Suprapubic skin (tissue), 4 donors: ENCODE measurements around the gene MTR.

Experiments used
- POLR2A ChIP-seq, 2 donors: fragments of 450-650 bp; IDR thresholded peaks; one replicate each; pipeline ENCODE4 v1.6.1; 2017; ENCODE audit warnings: antibody characterized with exemption in 2 of 2, mild to moderate bottlenecking in 2 of 2, moderate library complexity in 2 of 2
- POLR2AphosphoS5 ChIP-seq, 3 donors: sonication (generic); formaldehyde crosslinking; IDR thresholded peaks; one replicate each; pipeline ENCODE4 v1.6.1; 2017; ENCODE audit warnings: antibody characterized with exemption in 3 of 3
- TF ChIP-seq, protein P1 (sequence below), 2 donors: fragments of 200-600 bp in 1 of 2; fragments of 450-650 bp in 1 of 2; sonication (generic) in 1 of 2; IDR thresholded peaks; one replicate each; pipeline ENCODE4 v1.5.1; 2016 to 2019; ENCODE audit warnings: antibody characterized with exemption in 2 of 2, mild to moderate bottlenecking in 1 of 2, moderate library complexity in 1 of 2

DNA sequence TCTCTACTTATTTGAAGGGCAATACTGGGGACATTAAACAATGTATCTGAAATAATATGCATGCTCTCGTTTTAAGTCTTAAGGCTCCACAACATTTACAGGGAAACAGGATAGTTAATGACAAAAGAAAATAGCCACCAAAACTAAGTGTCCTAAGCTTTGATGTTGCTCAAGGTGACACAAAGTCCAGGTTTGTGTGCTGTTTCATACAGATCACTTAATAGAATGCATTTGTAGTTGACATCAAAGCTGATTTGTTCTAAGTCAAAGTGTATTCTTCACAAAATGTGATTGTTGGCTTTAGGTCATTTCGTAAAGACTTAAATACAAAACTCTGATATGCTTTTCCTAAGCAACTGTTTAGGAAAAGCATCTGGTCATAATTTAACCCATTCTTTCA lies 37.5 kb upstream of the MTR start:
- TF ChIP-seq POLR2AphosphoS5 (IDR thresholded peaks at IDR 0.05): no peak
- TF ChIP-seq, protein P1, sequence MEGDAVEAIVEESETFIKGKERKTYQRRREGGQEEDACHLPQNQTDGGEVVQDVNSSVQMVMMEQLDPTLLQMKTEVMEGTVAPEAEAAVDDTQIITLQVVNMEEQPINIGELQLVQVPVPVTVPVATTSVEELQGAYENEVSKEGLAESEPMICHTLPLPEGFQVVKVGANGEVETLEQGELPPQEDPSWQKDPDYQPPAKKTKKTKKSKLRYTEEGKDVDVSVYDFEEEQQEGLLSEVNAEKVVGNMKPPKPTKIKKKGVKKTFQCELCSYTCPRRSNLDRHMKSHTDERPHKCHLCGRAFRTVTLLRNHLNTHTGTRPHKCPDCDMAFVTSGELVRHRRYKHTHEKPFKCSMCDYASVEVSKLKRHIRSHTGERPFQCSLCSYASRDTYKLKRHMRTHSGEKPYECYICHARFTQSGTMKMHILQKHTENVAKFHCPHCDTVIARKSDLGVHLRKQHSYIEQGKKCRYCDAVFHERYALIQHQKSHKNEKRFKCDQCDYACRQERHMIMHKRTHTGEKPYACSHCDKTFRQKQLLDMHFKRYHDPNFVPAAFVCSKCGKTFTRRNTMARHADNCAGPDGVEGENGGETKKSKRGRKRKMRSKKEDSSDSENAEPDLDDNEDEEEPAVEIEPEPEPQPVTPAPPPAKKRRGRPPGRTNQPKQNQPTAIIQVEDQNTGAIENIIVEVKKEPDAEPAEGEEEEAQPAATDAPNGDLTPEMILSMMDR (IDR thresholded peaks at IDR 0.05): no peak
- TF ChIP-seq POLR2A (IDR thresholded peaks at IDR 0.05): no peak
